Measurements from ENCODE around the gene NCS1. TPM values are rescaled to one million over a fixed set of nuclear protein-coding genes. Genes with fewer than 3 reads are reported as not detected.

NCS1 gene
- total RNA-seq, 3 donors from 2014 or later, result 4.1 to 196 (median 10.7) TPM

GRCh38 chr9:130143279-130143893, 28.8 kb upstream of the NCS1 start:
- intact Hi-C loops (cut with DNase I, micrococcal nuclease), result no loop called here
- H3K36me3 ChIP-seq (ENCODE audit: low read depth), result no peaks in the 10 kb centered on the region
- DNase-seq, result no peak
- ATAC-seq, result no peak
- no peaks in the 10 kb centered on the region for H3K4me1 ChIP-seq (ENCODE audit: low read depth)
- no peak for TF ChIP-seq CTCF (IDR thresholded peaks at IDR 0.05)
- no peaks in the 10 kb centered on the region for H3K9me3 ChIP-seq
- H3K4me3 ChIP-seq, result no peak overlapping the region

GRCh38 chr9:130143958-130144366, 28.2 kb upstream of the NCS1 start:
- DNase-seq (no peak), ATAC-seq (peak; percentile 10)
- Histone ChIP-seq H3K9me3 (no peaks in the 10 kb centered on the region), H3K4me1 (ENCODE audit: low read depth) (no peaks in the 10 kb centered on the region), H3K4me3 (no peak overlapping the region), H3K36me3 (ENCODE audit: low read depth) (no peaks in the 10 kb centered on the region)
- no peak for TF ChIP-seq CTCF (IDR thresholded peaks at IDR 0.05)
- intact Hi-C loops (cut with DNase I, micrococcal nuclease), result no loop called here

- no peak for TF ChIP-seq CTCF (IDR thresholded peaks at IDR 0.05)
- H3K36me3 ChIP-seq (ENCODE audit: low read depth), result no peaks in the 10 kb centered on the region
- ATAC-seq, result peak; percentile 61
- DNase-seq, result peak in 1 of 3 donors; percentile 15
- intact Hi-C loops (cut with DNase I, micrococcal nuclease), result no loop called here
- no peaks in the 10 kb centered on the region for H3K4me1 ChIP-seq (ENCODE audit: low read depth)
- H3K4me3 ChIP-seq, result no peak overlapping the region
- no peaks in the 10 kb centered on the region for H3K9me3 ChIP-seq
These were observed 27.5 kb upstream of the NCS1 start for GRCh38 chr9:130144703-130145102.

GRCh38 chr9:130145658-130146057, 26.5 kb upstream of the NCS1 start:
- intact Hi-C loops (cut with DNase I, micrococcal nuclease), result no loop called here
- DNase-seq (no peak), ATAC-seq (no peak)
- no peaks in the 10 kb centered on the region for H3K36me3 ChIP-seq (ENCODE audit: low read depth)
- no peak overlapping the region for H3K4me3 ChIP-seq
- no peaks in the 10 kb centered on the region for H3K9me3 ChIP-seq
- no peak for TF ChIP-seq CTCF (IDR thresholded peaks at IDR 0.05)
- H3K4me1 ChIP-seq (ENCODE audit: low read depth), result no peaks in the 10 kb centered on the region

- no peak for TF ChIP-seq CTCF (IDR thresholded peaks at IDR 0.05)
- no peak for ATAC-seq
- no peaks in the 10 kb centered on the region for H3K36me3 ChIP-seq (ENCODE audit: low read depth)
- H3K4me1 ChIP-seq (ENCODE audit: low read depth), result no peaks in the 10 kb centered on the region
- DNase-seq, result no peak
- no peaks in the 10 kb centered on the region for H3K9me3 ChIP-seq
- intact Hi-C loops (cut with DNase I, micrococcal nuclease), result no loop called here
- no peak overlapping the region for H3K4me3 ChIP-seq
These were observed 25.0 kb upstream of the NCS1 start for GRCh38 chr9:130147198-130147597.

GRCh38 chr9:130147910-130148309, 24.3 kb upstream of the NCS1 start:
- Histone ChIP-seq H3K4me1 (ENCODE audit: low read depth) (no peaks in the 10 kb centered on the region), H3K4me3 (no peak overlapping the region), H3K9me3 (no peaks in the 10 kb centered on the region), H3K36me3 (ENCODE audit: low read depth) (no peaks in the 10 kb centered on the region)
- ATAC-seq, result no peak
- DNase-seq, result no peak
- TF ChIP-seq CTCF (IDR thresholded peaks at IDR 0.05), result no peak
- intact Hi-C loops (cut with DNase I, micrococcal nuclease), result no loop called here

All from mucosa of descending colon (tissue), 3 donors.